ENCODE measurements around the gene LIG1. TPM values are rescaled to one million over a fixed set of nuclear protein-coding genes. Genes with fewer than 3 reads are reported as not detected.

LIG1 gene
- total RNA-seq, 1 experiment from 2014 or later: 116 TPM

DNA sequence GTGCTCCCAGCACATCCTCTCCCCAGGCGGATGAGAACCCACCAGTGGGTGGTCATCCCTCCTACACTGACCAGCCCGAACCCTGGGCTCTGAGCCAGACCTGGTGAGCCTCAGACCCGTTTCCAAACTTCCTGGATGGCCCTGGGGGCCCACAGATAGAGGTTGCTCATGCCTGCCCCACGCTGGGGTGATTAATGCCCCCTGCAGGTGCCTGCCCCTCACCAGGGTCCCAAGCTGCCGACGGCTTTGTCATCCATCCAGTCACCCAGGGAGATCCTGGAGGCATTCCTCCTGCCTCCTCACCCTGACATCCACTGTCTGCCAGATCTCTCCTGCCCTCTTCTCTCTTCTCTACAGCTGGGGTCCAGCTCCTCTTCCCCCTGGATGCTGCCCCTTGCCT is 31.1 kb downstream of the LIG1 start:
- Histone ChIP-seq H3K27me3 (ENCODE audit: insufficient read depth, low read depth) (no peaks in the 10 kb centered on the region), H3K4me1 (replicated peaks; ENCODE audit: insufficient read depth) (no peaks in the 10 kb centered on the region), H3K36me3 (ENCODE audit: low read depth) (0 out of 2 replicates have a peak, but pooled peaks cover 6% of the 10 kb centered on the region), H2AFZ (no peak overlapping the region), H3K27ac (no peak overlapping the region), H3K4me2 (no peak overlapping the region), H3K4me3 (no peak overlapping the region), H3F3A (ENCODE audit: insufficient read depth, low read depth) (no peaks in the 10 kb centered on the region), H3K9me3 (ENCODE audit: insufficient read depth, low read depth) (no peaks in the 10 kb centered on the region), H3K9me2 (ENCODE audit: insufficient read depth) (no peaks in the 10 kb centered on the region), H4K20me1 (ENCODE audit: insufficient read depth) (no peaks in the 10 kb centered on the region), H3K79me2 (ENCODE audit: low read depth) (no peaks in the 10 kb centered on the region)
- intact Hi-C loops (cut with micrococcal nuclease; ENCODE audit: unreplicated experiment): no loop called here
- no TSS peak for BruUV-seq (replicated peaks)
- POLR2A ChIA-PET (ENCODE audit: unreplicated experiment): no interaction called here
- no peak for TF ChIP-seq EZH2 (IDR thresholded peaks at IDR 0.05; ENCODE audit: low read depth)
- TF ChIP-seq, protein P1, sequence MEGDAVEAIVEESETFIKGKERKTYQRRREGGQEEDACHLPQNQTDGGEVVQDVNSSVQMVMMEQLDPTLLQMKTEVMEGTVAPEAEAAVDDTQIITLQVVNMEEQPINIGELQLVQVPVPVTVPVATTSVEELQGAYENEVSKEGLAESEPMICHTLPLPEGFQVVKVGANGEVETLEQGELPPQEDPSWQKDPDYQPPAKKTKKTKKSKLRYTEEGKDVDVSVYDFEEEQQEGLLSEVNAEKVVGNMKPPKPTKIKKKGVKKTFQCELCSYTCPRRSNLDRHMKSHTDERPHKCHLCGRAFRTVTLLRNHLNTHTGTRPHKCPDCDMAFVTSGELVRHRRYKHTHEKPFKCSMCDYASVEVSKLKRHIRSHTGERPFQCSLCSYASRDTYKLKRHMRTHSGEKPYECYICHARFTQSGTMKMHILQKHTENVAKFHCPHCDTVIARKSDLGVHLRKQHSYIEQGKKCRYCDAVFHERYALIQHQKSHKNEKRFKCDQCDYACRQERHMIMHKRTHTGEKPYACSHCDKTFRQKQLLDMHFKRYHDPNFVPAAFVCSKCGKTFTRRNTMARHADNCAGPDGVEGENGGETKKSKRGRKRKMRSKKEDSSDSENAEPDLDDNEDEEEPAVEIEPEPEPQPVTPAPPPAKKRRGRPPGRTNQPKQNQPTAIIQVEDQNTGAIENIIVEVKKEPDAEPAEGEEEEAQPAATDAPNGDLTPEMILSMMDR (conservative IDR thresholded peaks at IDR 0.05): no peak
- CTCF ChIA-PET: no interaction called here
- DNase-seq: no peak

DNA sequence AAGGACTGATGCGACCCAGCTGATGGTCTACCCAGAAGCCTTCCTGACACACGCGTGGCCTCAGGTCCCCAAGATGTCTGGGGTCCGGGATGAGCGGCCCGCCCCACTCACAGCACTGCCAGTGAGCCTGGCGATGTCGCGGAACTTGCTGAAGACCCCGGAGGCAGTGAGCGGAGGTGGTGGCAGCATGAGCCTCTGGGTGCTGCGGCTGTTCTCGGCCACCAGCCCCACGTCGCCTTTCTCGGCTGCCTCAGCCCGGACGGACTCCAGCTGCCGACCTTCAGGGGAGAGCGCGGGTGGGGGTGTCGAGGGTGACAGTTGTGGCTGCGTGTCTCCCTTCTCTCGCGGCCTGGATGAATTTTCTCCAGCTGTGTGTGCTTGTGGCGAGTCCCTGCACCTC is 32.7 kb downstream of the LIG1 start:
- no peak for DNase-seq
- H4K20me1 ChIP-seq (ENCODE audit: insufficient read depth): no peaks in the 10 kb centered on the region
- intact Hi-C loops (cut with micrococcal nuclease; ENCODE audit: unreplicated experiment): no loop called here
- H3K27ac ChIP-seq: no peak overlapping the region
- no peaks in the 10 kb centered on the region for H3K9me2 ChIP-seq (ENCODE audit: insufficient read depth)
- ChIA-PET CTCF (no interaction called here), POLR2A (ENCODE audit: unreplicated experiment) (no interaction called here)
- TF ChIP-seq EZH2 (IDR thresholded peaks at IDR 0.05; ENCODE audit: low read depth): no peak
- TF ChIP-seq, protein P1 (conservative IDR thresholded peaks at IDR 0.05): no peak
- H3K4me3 ChIP-seq: no peak overlapping the region
- no peak overlapping the region for H3K4me2 ChIP-seq
- no peaks in the 10 kb centered on the region for H3K79me2 ChIP-seq (ENCODE audit: low read depth)
- no peaks in the 10 kb centered on the region for H3K4me1 ChIP-seq (replicated peaks; ENCODE audit: insufficient read depth)
- 0 out of 2 replicates have a peak, but pooled peaks cover 6% of the 10 kb centered on the region for H3K36me3 ChIP-seq (ENCODE audit: low read depth)
- no peaks in the 10 kb centered on the region for H3K9me3 ChIP-seq (ENCODE audit: insufficient read depth, low read depth)
- no peak overlapping the region for H2AFZ ChIP-seq
- H3K27me3 ChIP-seq (ENCODE audit: insufficient read depth, low read depth): no peaks in the 10 kb centered on the region
- no TSS peak for BruUV-seq (replicated peaks)
- H3F3A ChIP-seq (ENCODE audit: insufficient read depth, low read depth): no peaks in the 10 kb centered on the region

DNA sequence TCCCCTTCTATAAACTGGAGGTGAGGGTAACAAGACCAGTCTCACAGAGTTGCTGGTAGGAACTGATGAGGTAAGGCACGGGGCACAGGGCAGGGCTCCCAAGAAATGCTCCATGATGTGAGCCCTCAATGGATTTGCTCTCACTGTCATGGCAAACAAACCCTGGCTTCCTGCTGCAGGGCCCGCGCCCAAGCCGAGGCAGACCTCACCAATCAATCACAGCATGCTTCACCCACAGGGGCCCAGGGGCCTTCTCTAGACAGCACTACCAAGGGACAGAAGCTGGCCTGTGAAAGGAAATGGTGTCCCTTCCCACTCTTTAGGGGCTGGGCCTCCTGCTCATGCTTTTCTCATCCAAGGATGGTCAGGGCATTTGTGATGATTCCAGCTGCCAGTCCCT is 33.6 kb downstream of the LIG1 start:
- Histone ChIP-seq H3K27ac (no peak overlapping the region), H3K9me3 (ENCODE audit: insufficient read depth, low read depth) (no peaks in the 10 kb centered on the region), H3K4me1 (replicated peaks; ENCODE audit: insufficient read depth) (no peaks in the 10 kb centered on the region), H3K36me3 (ENCODE audit: low read depth) (0 out of 2 replicates have a peak, but pooled peaks cover 12% of the 10 kb centered on the region), H3K9me2 (ENCODE audit: insufficient read depth) (no peaks in the 10 kb centered on the region), H2AFZ (no peak overlapping the region), H3K27me3 (ENCODE audit: insufficient read depth, low read depth) (no peaks in the 10 kb centered on the region), H3F3A (ENCODE audit: insufficient read depth, low read depth) (no peaks in the 10 kb centered on the region), H3K79me2 (ENCODE audit: low read depth) (no peaks in the 10 kb centered on the region), H3K4me2 (no peak overlapping the region), H3K4me3 (no peak overlapping the region), H4K20me1 (ENCODE audit: insufficient read depth) (no peaks in the 10 kb centered on the region)
- no peak for DNase-seq
- intact Hi-C loops (cut with micrococcal nuclease; ENCODE audit: unreplicated experiment): no loop called here
- ChIA-PET POLR2A (ENCODE audit: unreplicated experiment) (no interaction called here), CTCF (no interaction called here)
- TF ChIP-seq EZH2 (IDR thresholded peaks at IDR 0.05; ENCODE audit: low read depth): no peak
- TF ChIP-seq, protein P1 (conservative IDR thresholded peaks at IDR 0.05): no peak
- BruUV-seq (replicated peaks): no TSS peak

All from PC-9 (cell line).